ENCODE measurements around the gene ARL6.

GRCh38 chr3:97829198-97829597, 64.6 kb downstream of the ARL6 start:
- no peak for TF ChIP-seq POLR2A (IDR thresholded peaks at IDR 0.05; ENCODE audit: low read depth, low read length)
- TF ChIP-seq TAF1 (IDR thresholded peaks at IDR 0.05; ENCODE audit: borderline replicate concordance, low read depth, low read length): no peak

Measured in GM12892 (cell line).